Activated effector memory CD4-positive, alpha-beta T cell treated with Interleukin-2 at 50 U/mL for 16 hours (primary cell): ENCODE data around the gene ELMOD3.
A peak's percentile ranks its signal among the peaks of the same experiment; 100 is the strongest.
"Not testable (repeated sequence)": the region's sequence is repeated elsewhere in the genome, so short reads cannot be mapped to it uniquely, and the experiment has no call there.

Source experiments
- DNase-seq: peaks from one replicate; pipeline ENCODE4 v3.0.0-alpha.2; 2020

The ELMOD3 gene

GRCh38 chr2:85329701-85330100 lies 24.9 kb upstream of the ELMOD3 start:
- DNase-seq, result not testable (repeated sequence)

- no peak for DNase-seq
Measured at GRCh38 chr2:85330839-85331636, 23.5 kb upstream of the ELMOD3 start.

- not testable (repeated sequence) for DNase-seq
Measured at GRCh38 chr2:85333877-85334276, 20.7 kb upstream of the ELMOD3 start.

GRCh38 chr2:85334928-85335327 lies 19.6 kb upstream of the ELMOD3 start:
- DNase-seq, result no peak

- DNase-seq, result no peak
Measured at GRCh38 chr2:85340034-85340892, 14.3 kb upstream of the ELMOD3 start.

GRCh38 chr2:85341269-85342029 lies 13.1 kb upstream of the ELMOD3 start:
- no peak for DNase-seq

GRCh38 chr2:85342156-85342555 lies 12.4 kb upstream of the ELMOD3 start:
- no peak for DNase-seq

GRCh38 chr2:85343207-85343895 lies 11.2 kb upstream of the ELMOD3 start:
- DNase-seq, result not testable (repeated sequence)

- no peak for DNase-seq
Measured at GRCh38 chr2:85344356-85344954, 10.1 kb upstream of the ELMOD3 start.

GRCh38 chr2:85347599-85347998 lies 7.0 kb upstream of the ELMOD3 start:
- no peak for DNase-seq

GRCh38 chr2:85353876-85354285 lies 688 bp upstream of the ELMOD3 start:
- peak; percentile 3 for DNase-seq

- no peak for DNase-seq
Measured at GRCh38 chr2:85355073-85355410, 473 bp downstream of the ELMOD3 start.

- no peak for DNase-seq
Measured at GRCh38 chr2:85355521-85355920, 952 bp downstream of the ELMOD3 start.

- no peak for DNase-seq
Measured at GRCh38 chr2:85356186-85356585, 1.6 kb downstream of the ELMOD3 start.

- DNase-seq, result no peak
Measured at GRCh38 chr2:85357736-85358135, 3.2 kb downstream of the ELMOD3 start.

GRCh38 chr2:85362653-85363387 lies 8.3 kb downstream of the ELMOD3 start:
- not testable (repeated sequence) for DNase-seq

GRCh38 chr2:85367180-85367579 lies 12.6 kb downstream of the ELMOD3 start:
- no peak for DNase-seq

GRCh38 chr2:85368921-85369320 lies 14.4 kb downstream of the ELMOD3 start:
- no peak for DNase-seq

GRCh38 chr2:85369500-85369899 lies 14.9 kb downstream of the ELMOD3 start:
- no peak for DNase-seq

GRCh38 chr2:85371045-85371444 lies 16.5 kb downstream of the ELMOD3 start:
- DNase-seq, result no peak

- DNase-seq, result no peak
Measured at GRCh38 chr2:85376291-85377065, 21.9 kb downstream of the ELMOD3 start.
